Neural crest cell (in vitro differentiated cells): ENCODE data around the gene OSBPL6. TPM values are rescaled to one million over a fixed set of nuclear protein-coding genes. Genes with fewer than 3 reads are reported as not detected.

Experiments used
- DNase-seq: peaks from one replicate; pipeline ENCODE4 v3.0.0; 2021; ENCODE audit warnings: low read depth, mixed read lengths, low spot score
- H3K27ac Mint-ChIP-seq: one replicate; pipeline ENCODE4 v1.8.0; 2021; ENCODE audit warnings: mild to moderate bottlenecking, mixed read lengths; ENCODE audit not compliant: unreplicated experiment
- H3K27me3 Mint-ChIP-seq: 2 replicates; pipeline ENCODE4 v1.8.0; 2021; ENCODE audit warnings: low read depth, mild to moderate bottlenecking, mixed read lengths
- H3K36me3 Mint-ChIP-seq: 2 replicates; pipeline ENCODE4 v1.8.0; 2021; ENCODE audit warnings: low read depth, mild to moderate bottlenecking, mixed read lengths
- H3K4me1 Mint-ChIP-seq: 2 replicates; pipeline ENCODE4 v1.8.0; 2021; ENCODE audit warnings: mixed read lengths
- H3K4me3 Mint-ChIP-seq: one replicate; pipeline ENCODE4 v1.8.0; 2021; ENCODE audit warnings: mild to moderate bottlenecking, mixed read lengths
- H3K9me3 Mint-ChIP-seq: 2 replicates; pipeline ENCODE4 v1.8.0; 2021; ENCODE audit warnings: mixed read lengths
- total RNA-seq: library from RNA; stranded (reverse); gene quantifications from 2 replicates; pipeline ENCODE4 v1.2.1, GENCODE V29; 2021
- TF ChIP-seq, protein P1 (sequence below): fragments of 200-600 bp; sonication (generic); conservative IDR thresholded peaks from 2 replicates; pipeline ENCODE4 v1.5.0; 2021; ENCODE audit warnings: antibody characterized with exemption, mild to moderate bottlenecking

Gene OSBPL6
- total RNA-seq, 1 donor from 2014 or later, result 10.8 TPM

DNA sequence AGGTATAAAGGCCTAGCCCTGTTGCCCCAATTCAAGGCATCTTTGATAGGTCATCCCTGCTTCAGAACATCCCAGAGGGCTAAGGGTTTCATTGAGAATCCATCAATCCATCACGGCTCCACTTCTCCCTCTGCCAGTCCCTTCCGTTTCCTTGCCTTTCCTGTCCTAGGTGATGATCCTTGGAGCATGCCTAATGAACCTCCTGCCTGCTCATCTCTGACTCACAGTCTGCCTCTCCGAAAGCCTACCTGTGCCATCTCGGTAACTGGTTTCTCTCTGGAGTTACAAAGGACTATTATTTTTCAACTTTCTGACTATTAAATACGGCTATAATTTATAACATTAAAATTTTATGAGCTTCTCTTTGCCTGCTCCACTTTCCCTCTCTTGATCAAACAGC is 36.7 kb upstream of the OSBPL6 start:
- Mint-ChIP-seq H3K27me3 (no peaks in the 10 kb centered on the region), H3K27ac (no peak overlapping the region), H3K4me1 (no peaks in the 10 kb centered on the region), H3K9me3 (peaks cover 4% of the 10 kb centered on the region), H3K4me3 (no peak overlapping the region), H3K36me3 (peaks cover 4% of the 10 kb centered on the region)
- no peak for DNase-seq
- TF ChIP-seq, protein P1, sequence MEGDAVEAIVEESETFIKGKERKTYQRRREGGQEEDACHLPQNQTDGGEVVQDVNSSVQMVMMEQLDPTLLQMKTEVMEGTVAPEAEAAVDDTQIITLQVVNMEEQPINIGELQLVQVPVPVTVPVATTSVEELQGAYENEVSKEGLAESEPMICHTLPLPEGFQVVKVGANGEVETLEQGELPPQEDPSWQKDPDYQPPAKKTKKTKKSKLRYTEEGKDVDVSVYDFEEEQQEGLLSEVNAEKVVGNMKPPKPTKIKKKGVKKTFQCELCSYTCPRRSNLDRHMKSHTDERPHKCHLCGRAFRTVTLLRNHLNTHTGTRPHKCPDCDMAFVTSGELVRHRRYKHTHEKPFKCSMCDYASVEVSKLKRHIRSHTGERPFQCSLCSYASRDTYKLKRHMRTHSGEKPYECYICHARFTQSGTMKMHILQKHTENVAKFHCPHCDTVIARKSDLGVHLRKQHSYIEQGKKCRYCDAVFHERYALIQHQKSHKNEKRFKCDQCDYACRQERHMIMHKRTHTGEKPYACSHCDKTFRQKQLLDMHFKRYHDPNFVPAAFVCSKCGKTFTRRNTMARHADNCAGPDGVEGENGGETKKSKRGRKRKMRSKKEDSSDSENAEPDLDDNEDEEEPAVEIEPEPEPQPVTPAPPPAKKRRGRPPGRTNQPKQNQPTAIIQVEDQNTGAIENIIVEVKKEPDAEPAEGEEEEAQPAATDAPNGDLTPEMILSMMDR, result no peak

GRCh38 chr2:178159966-178160365 is 34.3 kb upstream of the OSBPL6 start:
- Mint-ChIP-seq H3K27ac (no peak overlapping the region), H3K4me1 (peaks cover 12% of the 10 kb centered on the region), H3K27me3 (no peaks in the 10 kb centered on the region), H3K36me3 (peaks cover 4% of the 10 kb centered on the region), H3K9me3 (peaks cover 4% of the 10 kb centered on the region), H3K4me3 (no peak overlapping the region)
- TF ChIP-seq, protein P1, result no peak
- no peak for DNase-seq

GRCh38 chr2:178160601-178161000 is 33.7 kb upstream of the OSBPL6 start:
- TF ChIP-seq, protein P1, result no peak
- peaks cover under 1% of the 10 kb centered on the region for H3K9me3 Mint-ChIP-seq
- H3K4me3 Mint-ChIP-seq, result no peak overlapping the region
- no peaks in the 10 kb centered on the region for H3K27me3 Mint-ChIP-seq
- no peaks in the 10 kb centered on the region for H3K36me3 Mint-ChIP-seq
- no peak for DNase-seq
- H3K4me1 Mint-ChIP-seq, result peaks cover 12% of the 10 kb centered on the region
- no peak overlapping the region for H3K27ac Mint-ChIP-seq

DNA sequence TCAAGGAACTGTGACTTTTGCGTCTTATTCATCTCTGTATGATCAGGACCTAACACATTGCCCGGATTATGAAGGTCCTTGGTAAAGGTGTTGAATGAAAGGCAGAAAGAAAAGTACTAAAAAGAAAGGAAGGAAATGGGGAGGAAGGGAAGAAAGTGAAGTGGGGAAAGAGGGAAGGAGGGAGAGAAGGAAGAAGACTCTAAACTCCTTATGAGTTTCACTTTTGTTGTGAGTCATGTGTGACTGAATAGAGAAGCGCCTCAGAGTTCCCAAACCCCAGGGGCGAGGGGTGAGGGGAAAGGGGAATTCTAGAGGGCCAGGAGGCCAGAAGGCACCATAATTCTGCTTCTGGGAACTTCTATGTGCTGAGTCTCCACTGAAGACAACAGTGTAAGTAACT is 30.9 kb upstream of the OSBPL6 start:
- H3K9me3 Mint-ChIP-seq, result no peaks in the 10 kb centered on the region
- peak overlapping the region; percentile 23 for H3K27ac Mint-ChIP-seq
- TF ChIP-seq, protein P1, result no peak
- H3K36me3 Mint-ChIP-seq, result no peaks in the 10 kb centered on the region
- no peaks in the 10 kb centered on the region for H3K27me3 Mint-ChIP-seq
- DNase-seq, result no peak
- H3K4me1 Mint-ChIP-seq, result peaks cover 12% of the 10 kb centered on the region
- no peak overlapping the region for H3K4me3 Mint-ChIP-seq

DNA sequence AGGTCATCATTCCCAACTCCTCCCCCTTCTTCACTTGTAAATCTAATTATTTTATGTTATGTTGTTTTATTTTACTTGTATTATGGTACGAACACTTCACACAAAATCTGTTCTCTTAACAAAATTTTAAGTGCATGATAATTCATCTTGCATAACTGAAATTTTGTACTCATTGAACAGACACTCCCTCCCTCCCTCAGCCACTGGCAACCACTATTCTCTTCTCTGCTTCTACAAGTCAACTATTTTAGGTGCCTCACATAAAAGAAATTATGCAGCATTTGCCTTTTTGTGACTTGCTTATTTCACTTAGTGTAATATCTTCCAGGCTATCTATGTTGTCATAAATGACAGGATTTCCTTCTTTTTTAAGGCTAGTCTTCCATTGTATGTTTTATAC is 30.4 kb upstream of the OSBPL6 start:
- no peak overlapping the region for H3K4me3 Mint-ChIP-seq
- no peaks in the 10 kb centered on the region for H3K9me3 Mint-ChIP-seq
- no peaks in the 10 kb centered on the region for H3K36me3 Mint-ChIP-seq
- H3K4me1 Mint-ChIP-seq, result peaks cover 12% of the 10 kb centered on the region
- DNase-seq, result no peak
- H3K27ac Mint-ChIP-seq, result no peak overlapping the region
- TF ChIP-seq, protein P1, result no peak
- no peaks in the 10 kb centered on the region for H3K27me3 Mint-ChIP-seq

DNA sequence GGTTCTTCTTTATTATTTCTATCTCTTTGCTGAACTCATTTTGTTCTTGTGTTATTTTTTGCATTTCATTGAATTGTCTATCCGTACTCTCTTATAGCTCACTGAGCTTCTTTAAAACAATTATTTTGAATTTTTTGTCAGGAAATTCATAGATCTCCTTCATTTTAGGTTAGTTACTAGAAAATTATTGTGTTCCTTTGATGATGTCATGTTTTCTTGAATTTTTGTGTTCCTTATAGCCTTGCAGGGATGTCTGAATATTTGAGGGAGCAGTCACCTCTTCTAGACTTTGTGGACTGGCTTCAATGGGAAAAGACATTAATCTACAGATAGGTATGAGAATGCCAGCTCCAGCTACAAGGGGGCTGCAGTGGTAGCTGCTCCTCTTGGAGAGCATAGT is 20.7 kb upstream of the OSBPL6 start:
- Mint-ChIP-seq H3K9me3 (no peaks in the 10 kb centered on the region), H3K27me3 (no peaks in the 10 kb centered on the region), H3K4me1 (no peaks in the 10 kb centered on the region), H3K36me3 (no peaks in the 10 kb centered on the region), H3K27ac (no peak overlapping the region), H3K4me3 (no peak overlapping the region)
- TF ChIP-seq, protein P1, result no peak
- no peak for DNase-seq
